ENCODE measurements around the gene RASGRF2.

The RASGRF2 gene

DNA sequence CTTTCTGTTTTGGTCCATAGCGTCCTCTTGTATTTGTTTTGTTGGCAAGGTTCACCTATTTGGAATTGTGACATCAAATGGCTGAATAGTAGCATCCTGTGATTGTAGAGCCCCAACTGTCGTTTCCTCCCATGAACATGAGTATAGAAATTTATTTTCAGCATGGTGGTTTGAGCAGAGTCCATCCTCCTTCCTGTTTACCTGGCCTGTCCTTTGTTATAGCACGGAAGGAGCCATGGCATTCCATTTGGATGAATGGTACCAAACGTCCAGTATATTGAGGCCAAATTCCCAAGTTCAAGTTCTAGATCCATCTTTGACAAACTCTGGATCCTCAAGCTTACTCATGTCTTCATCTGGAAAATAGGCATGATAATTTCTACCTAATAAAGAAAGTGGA is 16.8 kb downstream of the RASGRF2 start:
- ChIA-PET POLR2A (no interaction called here), CTCF (no interaction called here)
- TF ChIP-seq L3MBTL2 (conservative IDR thresholded peaks at IDR 0.05) (no peak), NFRKB (IDR thresholded peaks at IDR 0.05) (no peak), SP1 (IDR thresholded peaks at IDR 0.05) (no peak), BHLHE40 (IDR thresholded peaks at IDR 0.05; ENCODE audit: borderline replicate concordance) (no peak), PKNOX1 (IDR thresholded peaks at IDR 0.05) (no peak), FOXA1 (IDR thresholded peaks at IDR 0.05) (no peak), LEF1 (IDR thresholded peaks at IDR 0.05; ENCODE audit: borderline replicate concordance) (no peak)
- DNase-seq (ENCODE audit: extremely low spot score), result no peak

GRCh38 chr5:80977764-80978163 is 17.6 kb downstream of the RASGRF2 start:
- no peak for DNase-seq (ENCODE audit: extremely low spot score)
- no peak for TF ChIP-seq FOXA1 (IDR thresholded peaks at IDR 0.05)
- TF ChIP-seq SUZ12 (IDR thresholded peaks at IDR 0.05), result no peak
- no peak for TF ChIP-seq SP1 (IDR thresholded peaks at IDR 0.05)
- no peak for TF ChIP-seq LEF1 (IDR thresholded peaks at IDR 0.05; ENCODE audit: borderline replicate concordance)
- no peak for TF ChIP-seq BHLHE40 (IDR thresholded peaks at IDR 0.05; ENCODE audit: borderline replicate concordance)
- no peak for TF ChIP-seq ARNT (IDR thresholded peaks at IDR 0.05)
- no peak for TF ChIP-seq HDGF (IDR thresholded peaks at IDR 0.05; ENCODE audit: borderline replicate concordance)
- TF ChIP-seq NFRKB (IDR thresholded peaks at IDR 0.05), result no peak
- POLR2A ChIA-PET, result no interaction called here
- CTCF ChIA-PET, result no interaction called here

- TF ChIP-seq CTBP1 (IDR thresholded peaks at IDR 0.05; ENCODE audit: borderline replicate concordance) (no peak), FOXA1 (IDR thresholded peaks at IDR 0.05) (no peak), BHLHE40 (IDR thresholded peaks at IDR 0.05; ENCODE audit: borderline replicate concordance) (no peak), FOXM1 (IDR thresholded peaks at IDR 0.05; ENCODE audit: borderline replicate concordance) (no peak), L3MBTL2 (conservative IDR thresholded peaks at IDR 0.05) (no peak), SP1 (IDR thresholded peaks at IDR 0.05) (no peak), ZNF384 (IDR thresholded peaks at IDR 0.05) (no peak), SUZ12 (IDR thresholded peaks at IDR 0.05) (no peak), LEF1 (IDR thresholded peaks at IDR 0.05; ENCODE audit: borderline replicate concordance) (no peak), ELF4 (IDR thresholded peaks at IDR 0.05) (no peak), TARDBP (IDR thresholded peaks at IDR 0.05) (no peak), HDGF (IDR thresholded peaks at IDR 0.05; ENCODE audit: borderline replicate concordance) (no peak)
- POLR2A ChIA-PET, result no interaction called here
- CTCF ChIA-PET, result interaction anchor here (1.3 kb wide), 1 partner anchor 10 kb away, joined by 3 read pairs; no protein-coding TSS in a partner anchor
- no peak for DNase-seq (ENCODE audit: extremely low spot score)
Observed at GRCh38 chr5:80978772-80979317, 18.7 kb downstream of the RASGRF2 start.

DNA sequence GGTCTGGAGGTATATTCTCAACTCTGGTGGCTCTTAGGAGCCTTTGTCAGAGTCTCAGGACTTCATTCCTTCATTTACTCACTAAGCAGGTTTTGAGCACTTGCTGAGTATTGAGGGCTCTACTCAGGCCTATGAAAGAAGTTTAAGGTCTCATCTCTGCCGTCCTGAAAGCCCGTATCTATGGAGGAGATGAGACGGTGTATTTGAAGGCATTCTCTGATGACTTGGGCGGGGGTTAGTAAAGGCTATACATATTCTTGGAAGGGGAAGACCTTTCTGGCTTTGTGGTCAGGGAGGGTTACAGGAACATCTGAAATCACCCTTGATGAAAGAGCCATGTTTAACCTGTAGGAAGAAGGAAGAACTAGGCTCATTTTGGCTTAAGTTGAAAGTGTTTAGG is 21.9 kb downstream of the RASGRF2 start:
- TF ChIP-seq NFRKB (IDR thresholded peaks at IDR 0.05) (no peak), ZNF384 (IDR thresholded peaks at IDR 0.05) (no peak), BHLHE40 (IDR thresholded peaks at IDR 0.05; ENCODE audit: borderline replicate concordance) (no peak), FOXM1 (IDR thresholded peaks at IDR 0.05; ENCODE audit: borderline replicate concordance) (no peak), L3MBTL2 (conservative IDR thresholded peaks at IDR 0.05) (no peak), FOXK2 (IDR thresholded peaks at IDR 0.05) (no peak), HDGF (IDR thresholded peaks at IDR 0.05; ENCODE audit: borderline replicate concordance) (no peak), LEF1 (IDR thresholded peaks at IDR 0.05; ENCODE audit: borderline replicate concordance) (no peak)
- ChIA-PET POLR2A (no interaction called here), CTCF (no interaction called here)
- no peak for DNase-seq (ENCODE audit: extremely low spot score)

DNA sequence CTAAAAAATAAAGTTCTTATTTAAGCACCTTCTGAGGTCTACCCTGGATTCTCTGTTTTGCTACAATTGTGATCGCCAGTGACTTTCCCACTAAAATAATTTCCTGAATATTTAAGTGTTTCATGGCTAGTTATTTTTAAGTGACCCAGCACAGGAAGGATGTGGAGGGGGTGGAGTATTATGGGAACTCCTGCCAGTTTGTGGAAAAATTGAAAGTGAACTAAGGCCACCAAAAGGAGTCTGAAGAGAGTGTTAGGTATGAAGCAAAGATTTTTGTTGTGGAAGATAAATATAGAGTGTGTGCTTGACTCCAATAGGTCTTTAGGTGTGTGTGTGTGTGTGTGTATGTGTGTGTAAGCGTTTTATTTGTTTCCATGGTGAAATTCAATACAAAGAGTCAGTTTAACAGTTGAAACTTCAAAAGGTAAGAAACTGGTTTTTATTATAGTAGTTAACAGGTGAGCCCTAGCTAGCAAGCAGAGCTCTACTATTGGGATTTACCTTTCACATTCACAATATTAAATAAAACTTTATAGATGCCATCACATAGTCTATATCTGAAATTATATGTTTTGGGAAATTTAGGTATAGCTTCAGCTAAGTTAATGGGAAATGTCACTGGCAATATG is 25.6 kb downstream of the RASGRF2 start:
- ChIA-PET POLR2A (no interaction called here), CTCF (no interaction called here)
- no peak for DNase-seq (ENCODE audit: extremely low spot score)
- TF ChIP-seq SP1 (IDR thresholded peaks at IDR 0.05) (no peak), L3MBTL2 (conservative IDR thresholded peaks at IDR 0.05) (no peak), NFRKB (IDR thresholded peaks at IDR 0.05) (no peak), CTBP1 (IDR thresholded peaks at IDR 0.05; ENCODE audit: borderline replicate concordance) (no peak), ELF4 (IDR thresholded peaks at IDR 0.05) (no peak), TARDBP (IDR thresholded peaks at IDR 0.05) (no peak), SUZ12 (IDR thresholded peaks at IDR 0.05) (no peak), FOXK2 (IDR thresholded peaks at IDR 0.05) (no peak), LEF1 (IDR thresholded peaks at IDR 0.05; ENCODE audit: borderline replicate concordance) (no peak), BHLHE40 (IDR thresholded peaks at IDR 0.05; ENCODE audit: borderline replicate concordance) (no peak), ARNT (IDR thresholded peaks at IDR 0.05) (no peak), PKNOX1 (IDR thresholded peaks at IDR 0.05) (no peak), HDGF (IDR thresholded peaks at IDR 0.05; ENCODE audit: borderline replicate concordance) (no peak), FOXA1 (IDR thresholded peaks at IDR 0.05) (no peak), FOXM1 (IDR thresholded peaks at IDR 0.05; ENCODE audit: borderline replicate concordance) (no peak), ZNF384 (IDR thresholded peaks at IDR 0.05) (no peak)

- no peak for DNase-seq (ENCODE audit: extremely low spot score)
- ChIA-PET POLR2A (no interaction called here), CTCF (interaction anchor here (1.2 kb wide), 1 partner anchor 122 kb away, joined by 3 read pairs; no protein-coding TSS in a partner anchor)
- TF ChIP-seq ARNT (IDR thresholded peaks at IDR 0.05) (no peak), ELF4 (IDR thresholded peaks at IDR 0.05) (no peak), CTBP1 (IDR thresholded peaks at IDR 0.05; ENCODE audit: borderline replicate concordance) (no peak), HDGF (IDR thresholded peaks at IDR 0.05; ENCODE audit: borderline replicate concordance) (no peak), FOXA1 (IDR thresholded peaks at IDR 0.05) (no peak), ZNF384 (IDR thresholded peaks at IDR 0.05) (no peak), BHLHE40 (IDR thresholded peaks at IDR 0.05; ENCODE audit: borderline replicate concordance) (no peak), PKNOX1 (IDR thresholded peaks at IDR 0.05) (no peak), TARDBP (IDR thresholded peaks at IDR 0.05) (no peak), L3MBTL2 (conservative IDR thresholded peaks at IDR 0.05) (no peak), LEF1 (IDR thresholded peaks at IDR 0.05; ENCODE audit: borderline replicate concordance) (no peak), FOXM1 (IDR thresholded peaks at IDR 0.05; ENCODE audit: borderline replicate concordance) (no peak), NFRKB (IDR thresholded peaks at IDR 0.05) (no peak), FOXK2 (IDR thresholded peaks at IDR 0.05) (no peak), SP1 (IDR thresholded peaks at IDR 0.05) (no peak), SUZ12 (IDR thresholded peaks at IDR 0.05) (no peak)
Observed at GRCh38 chr5:80986382-80986781, 26.2 kb downstream of the RASGRF2 start.

Measured in HEK293T (cell line).